K562 (cell line): ENCODE measurements around the gene TMEM126B. TPM values are rescaled to one million over a fixed set of nuclear protein-coding genes. Genes with fewer than 3 reads are reported as not detected.

Experiments
- ATAC-seq: fragments of 200-7000 bp; cut with Tn5 transposase; 3 replicates; pipeline ENCODE4 v1.9.1; 2020; ENCODE audit warnings: moderate library complexity
- BruUV-seq: library from RNA; stranded (reverse); fragments of 400-500 nt; replicated peaks from 2 replicates; lab custom pipeline; 2021; lab: Mats Ljungman, UMichigan
- CTCF ChIA-PET: fragments of 300-600 bp; formaldehyde crosslinking; extraction: SDS; loops from one replicate; lab custom pipeline; 2021; ENCODE audit warnings: low intra/inter-chr PET ratio; lab: Yijun Ruan, JAX
- POLR2A ChIA-PET: fragments of 300-600, 350-650 bp; sonication (Branson Sonifier 250); formaldehyde crosslinking; extraction: SDS; loops from one replicate; lab custom pipeline; 2021; ENCODE audit warnings: antibody characterized with exemption, inconsistent platforms; lab: Yijun Ruan, JAX
- DNase-seq, 4 experiments: peaks; one replicate each; pipeline versions ENCODE4 v3.0.0 to v3.0.0-alpha.2; 2011 to 2018; ENCODE audit warnings: low spot score in 3 of 4, mixed read lengths in 3 of 4; ENCODE audit errors: extremely low read depth in 1 of 4
- FAIRE-seq: peaks from 2 replicates; lab custom pipeline; 2011; peaks lifted over from hg19 to GRCh38; lab: Jason Lieb, UNC
- H2AFZ ChIP-seq: 2 replicates; pipeline ENCODE4 v1.6.0; 2011; ENCODE audit warnings: low read depth, low read length, control low read depth, inconsistent platforms
- H3K27ac ChIP-seq: fragments of 200-600 bp; 3 replicates; pipeline ENCODE4 v1.8.0; 2011; ENCODE audit warnings: low read depth, mild to moderate bottlenecking, control low read depth, inconsistent platforms, low read length, moderate library complexity, mixed read lengths; ENCODE audit errors: extremely low read depth
- H3K27me3 ChIP-seq, 2 experiments: fragments of 300-600 bp in 1 of 2; 2 replicates in 1 of 2; 3 replicates in 1 of 2; pipeline versions ENCODE4 v1.6.0 to v1.8.0; 2011; ENCODE audit warnings: inconsistent platforms in 2 of 2, low read length in 2 of 2, mild to moderate bottlenecking in 1 of 2, mixed read lengths in 1 of 2, moderate library complexity in 1 of 2; ENCODE audit not compliant: control insufficient read depth in 2 of 2, insufficient read depth in 2 of 2
- H3K36me3 ChIP-seq: fragments of 300-600 bp; 3 replicates; pipeline ENCODE4 v1.8.0; 2011; ENCODE audit warnings: mild to moderate bottlenecking, low read length, inconsistent platforms; ENCODE audit not compliant: control insufficient read depth, insufficient read depth
- H3K4me1 ChIP-seq, 2 experiments: fragments of 200-600 bp in 1 of 2; replicated peaks in 1 of 2; 2 replicates in 1 of 2; 3 replicates in 1 of 2; pipeline versions ENCODE4 v1.5.1 to v1.8.0; 2011; ENCODE audit warnings: inconsistent platforms in 2 of 2, low read length in 2 of 2, mild to moderate bottlenecking in 1 of 2, mixed read lengths in 1 of 2, moderate library complexity in 1 of 2; ENCODE audit not compliant: control insufficient read depth in 2 of 2, insufficient read depth in 2 of 2
- H3K4me2 ChIP-seq: 2 replicates; pipeline ENCODE4 v1.6.1; 2011; ENCODE audit warnings: low read length, control low read depth, inconsistent platforms, mixed read lengths; ENCODE audit not compliant: insufficient read depth
- H3K4me3 ChIP-seq: fragments of 200-600 bp; sonication (generic), shearing (Covaris generic); 2 replicates; pipeline ENCODE4 v1.5.1; 2016; ENCODE audit warnings: control low read depth, inconsistent platforms
- H3K79me2 ChIP-seq: fragments of 200-600 bp; 3 replicates; pipeline ENCODE4 v1.8.0; 2011; ENCODE audit warnings: low read length, inconsistent platforms; ENCODE audit not compliant: control insufficient read depth, insufficient read depth
- H3K9ac ChIP-seq, 2 experiments: 2 replicates each; pipeline versions ENCODE4 v1.6.0 to v1.6.1; 2011; ENCODE audit warnings: low read depth in 2 of 2, low read length in 2 of 2, control low read depth in 1 of 2, inconsistent platforms in 1 of 2, mild to moderate bottlenecking in 1 of 2, mixed read lengths in 1 of 2; ENCODE audit not compliant: insufficient read depth in 1 of 2
- H3K9me1 ChIP-seq: one replicate; pipeline ENCODE4 v1.6.0; 2011; ENCODE audit warnings: inconsistent platforms, mild to moderate bottlenecking, low read length, moderate library complexity; ENCODE audit not compliant: control insufficient read depth, insufficient read depth
- H3K9me3 ChIP-seq: replicated peaks from 2 replicates; pipeline ENCODE4 v1.5.1; 2011; ENCODE audit warnings: low read depth, low read length, inconsistent platforms; ENCODE audit not compliant: control insufficient read depth, insufficient read depth
- H4K20me1 ChIP-seq: replicated peaks from 2 replicates; pipeline ENCODE4 v1.6.1; 2011; ENCODE audit warnings: low read length, inconsistent platforms, mixed read lengths; ENCODE audit not compliant: control insufficient read depth, insufficient read depth
- DDX20 ChIP-seq: fragments of 450-650 bp; IDR thresholded peaks from 2 replicates; pipeline ENCODE4 v1.6.1; 2016; ENCODE audit warnings: missing genetic modification characterization, low read depth, mild to moderate bottlenecking, missing compliant biosample characterization, moderate library complexity
- MECOM ChIP-seq: fragments of 250-450 bp; sonication (Bioruptor Pico); IDR thresholded peaks from 2 replicates; pipeline ENCODE4 v1.8.0; 2022; ENCODE audit warnings: inconsistent platforms
- NRF1 ChIP-seq, 2 experiments: fragments of 450-650 bp; IDR thresholded peaks in 1 of 2; conservative IDR thresholded peaks in 1 of 2; 2 replicates each; pipeline ENCODE4 v1.6.1; 2014; ENCODE audit warnings: mild to moderate bottlenecking in 2 of 2
- PCBP1 ChIP-seq: fragments of 200-400 bp; formaldehyde crosslinking; IDR thresholded peaks from 2 replicates; pipeline ENCODE4 v1.6.1; 2018; ENCODE audit warnings: mild to moderate bottlenecking, low read depth, low read length; ENCODE audit not compliant: poor library complexity, severe bottlenecking
- POLR2A ChIP-seq: fragments of 450-650 bp; conservative IDR thresholded peaks from 2 replicates; pipeline ENCODE4 v1.6.1; 2016
- PYGO2 ChIP-seq: fragments of 450-650 bp; IDR thresholded peaks from 2 replicates; pipeline ENCODE4 v1.6.1; 2016; ENCODE audit warnings: mild to moderate bottlenecking, missing genetic modification characterization, moderate library complexity, missing compliant biosample characterization
- XRCC4 ChIP-seq: IDR thresholded peaks from one replicate; pipeline ENCODE4 v1.6.1; 2011; ENCODE audit not compliant: insufficient read depth, insufficient read length; ENCODE audit errors: extremely low read depth
- ZNF311 ChIP-seq: fragments of 250-450 bp; sonication (Bioruptor Pico); IDR thresholded peaks from 2 replicates; pipeline ENCODE4 v1.4.0; 2020; ENCODE audit warnings: mild to moderate bottlenecking, moderate library complexity
- ZNF764 ChIP-seq: fragments of 250-450 bp; sonication (Bioruptor Pico); IDR thresholded peaks from 2 replicates; pipeline ENCODE4 v1.4.0; 2020; ENCODE audit warnings: low read depth, mild to moderate bottlenecking, moderate library complexity
- ZNF780A ChIP-seq: fragments of 250-450 bp; sonication (Bioruptor Pico); IDR thresholded peaks from 2 replicates; pipeline ENCODE4 v1.5.0; 2021; ENCODE audit warnings: mild to moderate bottlenecking
- WGBS: fragments of 100-300 bp; shearing (Covaris generic); methylation state at CpG from one replicate; pipeline ENCODE4 v1.1.6; 2016; ENCODE audit warnings: low coverage, mixed read lengths; ENCODE audit not compliant: insufficient coverage; ENCODE audit errors: missing lambda C conversion rate; 5-methylcytosine and 5-hydroxymethylcytosine counted together
- in situ Hi-C: fragments of 300-500 bp; cut with MboI; formaldehyde crosslinking; loops from 4 replicates; pipeline ENCODE4 v1.15.0; 2018; ENCODE audit warnings: inconsistent platforms, mixed read lengths
- intact Hi-C: fragments of 100-400 bp; cut with micrococcal nuclease; formaldehyde crosslinking; loops from 2 replicates; pipeline ENCODE4 v1.14.2; 2022
- polyA plus RNA-seq, 8 experiments: library from polyadenylated mRNA; depleted of rRNA in 4 of 8; stranded (reverse) in 5 of 8; unstranded in 3 of 8; fragments of >200 nt; fragmentation: Nextera tagmentation in 2 of 8; fragmentation: Illumina TruSeq in 1 of 8; extraction: Ambion mirVana in 2 of 8; extraction: Trizol in 1 of 8; gene quantifications; 2 replicates each; pipeline versions ENCODE4 v1.2.1 to v1.2.3, GENCODE V29; 2011 to 2014; ENCODE audit warnings: inconsistent platforms in 1 of 8, missing spikeins in 1 of 8
- total RNA-seq, 7 experiments: library from RNA; depleted of rRNA in 6 of 7; stranded (reverse); fragments of >200 nt in 6 of 7; fragmentation: Illumina TruSeq in 2 of 7; extraction: Trizol in 2 of 7; gene quantifications; 2 replicates each; pipeline versions ENCODE4 v1.2.1 to v1.2.3, GENCODE V29; 2011 to 2021; ENCODE audit warnings: low replicate concordance in 1 of 7
- TF ChIP-seq, protein P1 (sequence below): fragments of 250-450 bp; sonication (Bioruptor Pico); IDR thresholded peaks from 2 replicates; pipeline ENCODE4 v1.8.0; 2022; ENCODE audit warnings: inconsistent platforms
- TF ChIP-seq, protein P2 (sequence below): sonication (generic); IDR thresholded peaks from 2 replicates; pipeline ENCODE4 v1.6.1; 2016
- TF ChIP-seq, protein P3 (sequence below): fragments of 200-800 bp; sonication (Bioruptor generic); IDR thresholded peaks from 2 replicates; pipeline ENCODE4 v1.6.1; 2016; ENCODE audit warnings: missing genetic modification characterization, missing compliant biosample characterization

The TMEM126B gene
- total and polyA plus RNA-seq, 9 of the 15 experiments (the other 6 are each of a cell fraction or from before 2014, with no cell fraction given) = 85.5 to 226 (median 164) TPM

DNA sequence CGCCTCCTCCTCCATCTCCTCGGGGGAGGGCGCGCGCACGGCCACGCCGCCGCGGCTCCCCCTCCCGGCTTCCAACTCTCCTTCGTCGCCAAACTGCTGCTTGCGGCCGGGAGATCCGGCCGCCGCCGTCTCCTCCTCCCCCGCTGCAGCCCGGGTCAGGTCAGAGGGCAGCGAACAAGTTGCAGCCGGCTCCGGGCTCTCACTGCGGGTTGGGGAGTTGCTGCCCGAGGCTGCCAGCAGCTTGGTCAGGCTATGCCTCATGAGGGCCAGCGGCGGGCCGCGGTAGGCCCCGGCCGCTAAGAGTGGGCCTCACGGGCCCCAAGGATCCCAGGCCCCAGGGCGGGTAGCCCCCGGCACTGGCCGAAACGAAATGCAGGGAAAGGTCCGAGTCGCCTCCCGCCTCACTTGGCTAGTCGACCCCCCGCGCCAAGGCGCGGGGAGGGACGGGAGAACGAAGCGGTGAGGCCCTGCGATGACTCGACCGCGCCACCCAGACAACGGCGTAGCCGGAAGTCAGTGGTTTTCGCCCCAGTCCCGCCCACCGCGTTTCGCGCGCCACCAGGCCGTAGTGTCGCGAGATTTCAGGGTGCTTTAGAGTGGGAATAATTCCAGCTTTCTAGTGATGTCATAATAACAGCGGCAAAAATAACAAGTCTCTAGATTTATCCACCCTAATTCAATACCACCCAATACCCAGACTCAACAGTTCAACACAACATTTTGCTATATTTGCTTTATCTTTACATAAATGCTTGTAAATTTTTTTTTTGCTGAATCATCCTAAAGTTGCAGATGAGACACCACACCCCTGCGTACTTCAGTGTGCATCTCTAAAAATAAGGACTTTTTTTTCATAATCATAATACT lies 36.5 kb downstream of the TMEM126B start, which contains the start of gene CREBZF:
Gene CREBZF, minus strand, starts transcription at position 515 of the 867 bp plus-strand sequence. Its CDS starts 254 bp downstream, at position 261.
- TSS peak; percentile 57 for BruUV-seq
- TF ChIP-seq POLR2A = peak; percentile 93
- TF ChIP-seq, protein P1, sequence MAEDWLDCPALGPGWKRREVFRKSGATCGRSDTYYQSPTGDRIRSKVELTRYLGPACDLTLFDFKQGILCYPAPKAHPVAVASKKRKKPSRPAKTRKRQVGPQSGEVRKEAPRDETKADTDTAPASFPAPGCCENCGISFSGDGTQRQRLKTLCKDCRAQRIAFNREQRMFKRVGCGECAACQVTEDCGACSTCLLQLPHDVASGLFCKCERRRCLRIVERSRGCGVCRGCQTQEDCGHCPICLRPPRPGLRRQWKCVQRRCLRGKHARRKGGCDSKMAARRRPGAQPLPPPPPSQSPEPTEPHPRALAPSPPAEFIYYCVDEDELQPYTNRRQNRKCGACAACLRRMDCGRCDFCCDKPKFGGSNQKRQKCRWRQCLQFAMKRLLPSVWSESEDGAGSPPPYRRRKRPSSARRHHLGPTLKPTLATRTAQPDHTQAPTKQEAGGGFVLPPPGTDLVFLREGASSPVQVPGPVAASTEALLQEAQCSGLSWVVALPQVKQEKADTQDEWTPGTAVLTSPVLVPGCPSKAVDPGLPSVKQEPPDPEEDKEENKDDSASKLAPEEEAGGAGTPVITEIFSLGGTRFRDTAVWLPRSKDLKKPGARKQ (CRISPR knock-in tag) = no peak
- peak; percentile 81 for TF ChIP-seq PCBP1
- peak; percentile 60 to 65 for TF ChIP-seq NRF1 (conservative IDR thresholded peaks at IDR 0.05 in 1 of 2, IDR thresholded peaks at IDR 0.05 in 1 of 2)
- no peak for TF ChIP-seq XRCC4
- TF ChIP-seq MECOM = no peak
- TF ChIP-seq, protein P2, sequence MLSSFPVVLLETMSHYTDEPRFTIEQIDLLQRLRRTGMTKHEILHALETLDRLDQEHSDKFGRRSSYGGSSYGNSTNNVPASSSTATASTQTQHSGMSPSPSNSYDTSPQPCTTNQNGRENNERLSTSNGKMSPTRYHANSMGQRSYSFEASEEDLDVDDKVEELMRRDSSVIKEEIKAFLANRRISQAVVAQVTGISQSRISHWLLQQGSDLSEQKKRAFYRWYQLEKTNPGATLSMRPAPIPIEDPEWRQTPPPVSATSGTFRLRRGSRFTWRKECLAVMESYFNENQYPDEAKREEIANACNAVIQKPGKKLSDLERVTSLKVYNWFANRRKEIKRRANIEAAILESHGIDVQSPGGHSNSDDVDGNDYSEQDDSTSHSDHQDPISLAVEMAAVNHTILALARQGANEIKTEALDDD = no peak
- no peak for TF ChIP-seq ZNF311 (CRISPR knock-in tag)
- no peak for TF ChIP-seq ZNF780A (CRISPR knock-in tag)
- no peak for TF ChIP-seq ZNF764 (CRISPR knock-in tag)
- no peak for TF ChIP-seq PYGO2 (tag)
- TF ChIP-seq DDX20 (tag) = no peak
- TF ChIP-seq, protein P3, sequence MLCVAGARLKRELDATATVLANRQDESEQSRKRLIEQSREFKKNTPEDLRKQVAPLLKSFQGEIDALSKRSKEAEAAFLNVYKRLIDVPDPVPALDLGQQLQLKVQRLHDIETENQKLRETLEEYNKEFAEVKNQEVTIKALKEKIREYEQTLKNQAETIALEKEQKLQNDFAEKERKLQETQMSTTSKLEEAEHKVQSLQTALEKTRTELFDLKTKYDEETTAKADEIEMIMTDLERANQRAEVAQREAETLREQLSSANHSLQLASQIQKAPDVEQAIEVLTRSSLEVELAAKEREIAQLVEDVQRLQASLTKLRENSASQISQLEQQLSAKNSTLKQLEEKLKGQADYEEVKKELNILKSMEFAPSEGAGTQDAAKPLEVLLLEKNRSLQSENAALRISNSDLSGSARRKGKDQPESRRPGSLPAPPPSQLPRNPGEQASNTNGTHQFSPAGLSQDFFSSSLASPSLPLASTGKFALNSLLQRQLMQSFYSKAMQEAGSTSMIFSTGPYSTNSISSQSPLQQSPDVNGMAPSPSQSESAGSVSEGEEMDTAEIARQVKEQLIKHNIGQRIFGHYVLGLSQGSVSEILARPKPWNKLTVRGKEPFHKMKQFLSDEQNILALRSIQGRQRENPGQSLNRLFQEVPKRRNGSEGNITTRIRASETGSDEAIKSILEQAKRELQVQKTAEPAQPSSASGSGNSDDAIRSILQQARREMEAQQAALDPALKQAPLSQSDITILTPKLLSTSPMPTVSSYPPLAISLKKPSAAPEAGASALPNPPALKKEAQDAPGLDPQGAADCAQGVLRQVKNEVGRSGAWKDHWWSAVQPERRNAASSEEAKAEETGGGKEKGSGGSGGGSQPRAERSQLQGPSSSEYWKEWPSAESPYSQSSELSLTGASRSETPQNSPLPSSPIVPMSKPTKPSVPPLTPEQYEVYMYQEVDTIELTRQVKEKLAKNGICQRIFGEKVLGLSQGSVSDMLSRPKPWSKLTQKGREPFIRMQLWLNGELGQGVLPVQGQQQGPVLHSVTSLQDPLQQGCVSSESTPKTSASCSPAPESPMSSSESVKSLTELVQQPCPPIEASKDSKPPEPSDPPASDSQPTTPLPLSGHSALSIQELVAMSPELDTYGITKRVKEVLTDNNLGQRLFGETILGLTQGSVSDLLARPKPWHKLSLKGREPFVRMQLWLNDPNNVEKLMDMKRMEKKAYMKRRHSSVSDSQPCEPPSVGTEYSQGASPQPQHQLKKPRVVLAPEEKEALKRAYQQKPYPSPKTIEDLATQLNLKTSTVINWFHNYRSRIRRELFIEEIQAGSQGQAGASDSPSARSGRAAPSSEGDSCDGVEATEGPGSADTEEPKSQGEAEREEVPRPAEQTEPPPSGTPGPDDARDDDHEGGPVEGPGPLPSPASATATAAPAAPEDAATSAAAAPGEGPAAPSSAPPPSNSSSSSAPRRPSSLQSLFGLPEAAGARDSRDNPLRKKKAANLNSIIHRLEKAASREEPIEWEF (CRISPR knock-in tag) = no peak

More for the DNA sequence above, 36.5 kb downstream of the TMEM126B start, which contains the start of gene CREBZF:
- ATAC-seq (peak; percentile 88), FAIRE-seq (peak; percentile 95), DNase-seq (peak; percentile 90 to 98 (median 92))
- H3K79me2 ChIP-seq = peaks cover 51% of the 10 kb centered on the region
- ChIA-PET POLR2A (interaction anchor here (0.6 to 10.1 kb wide), 10 partner anchors 9 to 277 kb away, joined by 3 to 145 read pairs (median 4); partner anchors contain the start of gene TMEM126A), CTCF (no interaction called here)
- H3K9me1 ChIP-seq = no peaks in the 10 kb centered on the region
- in situ Hi-C loops = no loop called here
- peak within 1 kb of the TSS; percentile 99 for H2AFZ ChIP-seq
- H3K4me2 ChIP-seq = peak within 1 kb of the TSS; percentile 95
- WGBS = 1% methylated on average over 56 of the region's 67 CpGs
- H3K27ac ChIP-seq = peak within 1 kb of the TSS; percentile 98
- H3K27me3 ChIP-seq = no peaks in the 10 kb centered on the region
- intact Hi-C loops = loop anchor here (1.0 to 10.0 kb wide), 5 partner anchors 37 to 580 kb away; partner anchors contain the start of genes EED, PICALM and TMEM126B
- peak within 1 kb of the TSS; percentile 94 for H3K4me3 ChIP-seq
- peaks cover 5 to 14% of the 10 kb centered on the region in 2 experiments; a peak in 3 of 5 replicates for H3K4me1 ChIP-seq
- peaks cover 16% of the 10 kb centered on the region for H4K20me1 ChIP-seq
- H3K9ac ChIP-seq = peak within 1 kb of the TSS; percentile 98
- H3K9me3 ChIP-seq = no peaks in the 10 kb centered on the region
- H3K36me3 ChIP-seq = peaks cover 32% of the 10 kb centered on the region
